Neural cell (in vitro differentiated cells): Measurements from ENCODE around the gene RBMS3. TPM values are rescaled to one million over a fixed set of nuclear protein-coding genes. Genes with fewer than 3 reads are reported as not detected.

ENCODE experiments used
- H2AFZ ChIP-seq: fragments of 200-600, 300-800 bp; sonication (generic), shearing (Covaris generic); 2 replicates; pipeline ENCODE4 v1.6.0; 2014; ENCODE audit warnings: low read depth, mild to moderate bottlenecking, antibody characterized with exemption, low read length, moderate library complexity
- H3F3A ChIP-seq: fragments of 200-600 bp; shearing (Covaris generic); 2 replicates; pipeline ENCODE4 v1.6.1; 2016; ENCODE audit warnings: mild to moderate bottlenecking, moderate library complexity, mixed read lengths, antibody characterized with exemption, low read length; ENCODE audit not compliant: insufficient read depth, poor library complexity, severe bottlenecking
- H3K27ac ChIP-seq: fragments of 200-600, 300-800 bp; sonication (generic), shearing (Covaris generic); 2 replicates; pipeline ENCODE4 v1.5.1; 2014; ENCODE audit warnings: mild to moderate bottlenecking, low read length, moderate library complexity
- H3K27me3 ChIP-seq: fragments of 300-800, 200-600 bp; sonication (generic), shearing (Covaris generic); 2 replicates; pipeline ENCODE4 v1.6.0; 2014; ENCODE audit warnings: mild to moderate bottlenecking, low read depth, low read length, moderate library complexity; ENCODE audit not compliant: insufficient read depth
- H3K36me3 ChIP-seq: fragments of 300-800, 200-600 bp; sonication (generic), shearing (Covaris generic); 2 replicates; pipeline ENCODE4 v1.5.1; 2014; ENCODE audit warnings: mild to moderate bottlenecking, antibody characterized with exemption, low read length, moderate library complexity; ENCODE audit not compliant: insufficient read depth
- H3K4me2 ChIP-seq: fragments of 300-800, 200-600 bp; sonication (generic), shearing (Covaris generic); 2 replicates; pipeline ENCODE4 v1.6.0; 2014; ENCODE audit warnings: mild to moderate bottlenecking, low read length
- H3K4me3 ChIP-seq: fragments of 300-800, 200-600 bp; sonication (generic), shearing (Covaris generic); 2 replicates; pipeline ENCODE4 v1.5.1; 2014; ENCODE audit warnings: mild to moderate bottlenecking, low read length, moderate library complexity
- H3K79me2 ChIP-seq: fragments of 200-600 bp; shearing (Covaris generic); replicated peaks from 2 replicates; pipeline ENCODE4 v1.6.0; 2014; ENCODE audit warnings: mild to moderate bottlenecking, low read length, moderate library complexity; ENCODE audit not compliant: insufficient read depth
- H3K9ac ChIP-seq: fragments of 300-800, 200-600 bp; sonication (generic), shearing (Covaris generic); 2 replicates; pipeline ENCODE4 v1.6.1; 2016; ENCODE audit warnings: mild to moderate bottlenecking, low read length, mixed read lengths
- H3K9me2 ChIP-seq: fragments of 200-600 bp; shearing (Covaris generic); 2 replicates; pipeline ENCODE4 v1.6.1; 2016; ENCODE audit warnings: mild to moderate bottlenecking, low read length, mixed read lengths; ENCODE audit not compliant: insufficient read depth
- H3K9me3 ChIP-seq: fragments of 200-600, 300-800 bp; sonication (generic), shearing (Covaris generic); 2 replicates; pipeline ENCODE4 v1.6.1; 2016; ENCODE audit warnings: mild to moderate bottlenecking, mixed run types, low read length, moderate library complexity, mixed read lengths
- H4K20me1 ChIP-seq: fragments of 200-600 bp; shearing (Covaris generic); 2 replicates; pipeline ENCODE4 v1.6.1; 2016; ENCODE audit warnings: mild to moderate bottlenecking, mixed run types; ENCODE audit not compliant: insufficient read depth
- EP300 ChIP-seq: fragments of 450-650 bp; conservative IDR thresholded peaks from 2 replicates; pipeline ENCODE4 v1.6.1; 2014; ENCODE audit warnings: antibody characterized with exemption, mild to moderate bottlenecking, moderate library complexity; ENCODE audit not compliant: poor library complexity, severe bottlenecking
- EZH2 ChIP-seq: fragments of 200-600, 300-800 bp; shearing (Covaris generic), sonication (generic); IDR thresholded peaks from 2 replicates; pipeline ENCODE4 v1.6.1; 2014; ENCODE audit warnings: antibody characterized with exemption, low read length, borderline replicate concordance, mild to moderate bottlenecking; ENCODE audit not compliant: insufficient read depth, poor library complexity, severe bottlenecking
- MXI1 ChIP-seq: fragments of 450-650 bp; conservative IDR thresholded peaks from 2 replicates; pipeline ENCODE4 v1.6.1; 2014; ENCODE audit warnings: antibody characterized with exemption, mild to moderate bottlenecking; ENCODE audit not compliant: poor library complexity, severe bottlenecking
- POLR2AphosphoS5 ChIP-seq: IDR thresholded peaks from 2 replicates; pipeline ENCODE4 v1.6.1; 2012
- RAD21 ChIP-seq: fragments of 450-650 bp; conservative IDR thresholded peaks from 2 replicates; pipeline ENCODE4 v1.6.1; 2014; ENCODE audit warnings: antibody characterized with exemption, mild to moderate bottlenecking, moderate library complexity
- SMC3 ChIP-seq: fragments of 450-650 bp; conservative IDR thresholded peaks from 2 replicates; pipeline ENCODE4 v1.6.1; 2014; ENCODE audit warnings: antibody characterized with exemption, mild to moderate bottlenecking, moderate library complexity; ENCODE audit not compliant: poor library complexity
- TAF1 ChIP-seq: IDR thresholded peaks from 2 replicates; pipeline ENCODE4 v1.6.1; 2012; ENCODE audit warnings: low read depth
- polyA plus RNA-seq: library from polyadenylated mRNA; depleted of rRNA; stranded (reverse); fragments of >200 nt; gene quantifications from 2 replicates; pipeline ENCODE4 v1.2.3, GENCODE V29; 2014
- TF ChIP-seq, protein P1 (sequence below): fragments of 450-650 bp; IDR thresholded peaks from 2 replicates; pipeline ENCODE4 v1.5.1; 2014; ENCODE audit warnings: antibody characterized with exemption, mild to moderate bottlenecking, moderate library complexity; ENCODE audit not compliant: poor library complexity, severe bottlenecking
- TF ChIP-seq, protein P2 (sequence below): IDR thresholded peaks from 2 replicates; pipeline ENCODE4 v1.6.1; 2012; ENCODE audit warnings: borderline replicate concordance

Gene RBMS3
- polyA plus RNA-seq, 1 donor from 2014 or later: 0.53 TPM

DNA sequence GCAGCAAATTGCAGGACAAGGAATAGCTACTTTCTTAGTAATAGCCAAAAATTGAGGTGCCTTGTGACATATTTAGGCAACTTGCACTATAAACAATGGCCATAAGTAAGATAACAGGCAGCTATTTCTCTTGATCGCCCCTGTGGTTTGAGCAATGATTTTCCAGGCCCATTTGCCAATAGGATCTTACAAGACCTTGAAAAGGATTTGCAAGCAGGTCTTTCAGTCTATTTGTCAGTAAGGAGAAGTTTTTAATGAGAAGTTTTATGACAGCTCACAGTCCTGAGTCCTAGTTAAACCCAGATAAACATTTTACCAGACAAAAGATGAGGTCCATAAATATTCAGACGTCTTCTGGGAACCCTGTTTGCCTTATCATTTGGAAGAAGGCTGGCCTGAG lies 645.5 kb downstream of the RBMS3 start:
- Histone ChIP-seq H3K4me2 (no peak overlapping the region), H3K9me3 (no peaks in the 10 kb centered on the region), H3K27ac (no peak overlapping the region), H3K27me3 (no peaks in the 10 kb centered on the region), H3F3A (no peaks in the 10 kb centered on the region), H3K9ac (no peak overlapping the region), H2AFZ (no peak overlapping the region), H4K20me1 (no peaks in the 10 kb centered on the region), H3K79me2 (no peaks in the 10 kb centered on the region), H3K36me3 (no peaks in the 10 kb centered on the region), H3K4me3 (no peak overlapping the region), H3K9me2 (no peaks in the 10 kb centered on the region)
- no peak for TF ChIP-seq MXI1
- no peak for TF ChIP-seq EP300
- no peak for TF ChIP-seq POLR2AphosphoS5
- no peak for TF ChIP-seq RAD21
- TF ChIP-seq, protein P1, sequence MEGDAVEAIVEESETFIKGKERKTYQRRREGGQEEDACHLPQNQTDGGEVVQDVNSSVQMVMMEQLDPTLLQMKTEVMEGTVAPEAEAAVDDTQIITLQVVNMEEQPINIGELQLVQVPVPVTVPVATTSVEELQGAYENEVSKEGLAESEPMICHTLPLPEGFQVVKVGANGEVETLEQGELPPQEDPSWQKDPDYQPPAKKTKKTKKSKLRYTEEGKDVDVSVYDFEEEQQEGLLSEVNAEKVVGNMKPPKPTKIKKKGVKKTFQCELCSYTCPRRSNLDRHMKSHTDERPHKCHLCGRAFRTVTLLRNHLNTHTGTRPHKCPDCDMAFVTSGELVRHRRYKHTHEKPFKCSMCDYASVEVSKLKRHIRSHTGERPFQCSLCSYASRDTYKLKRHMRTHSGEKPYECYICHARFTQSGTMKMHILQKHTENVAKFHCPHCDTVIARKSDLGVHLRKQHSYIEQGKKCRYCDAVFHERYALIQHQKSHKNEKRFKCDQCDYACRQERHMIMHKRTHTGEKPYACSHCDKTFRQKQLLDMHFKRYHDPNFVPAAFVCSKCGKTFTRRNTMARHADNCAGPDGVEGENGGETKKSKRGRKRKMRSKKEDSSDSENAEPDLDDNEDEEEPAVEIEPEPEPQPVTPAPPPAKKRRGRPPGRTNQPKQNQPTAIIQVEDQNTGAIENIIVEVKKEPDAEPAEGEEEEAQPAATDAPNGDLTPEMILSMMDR: no peak
- no peak for TF ChIP-seq TAF1
- TF ChIP-seq, protein P2, sequence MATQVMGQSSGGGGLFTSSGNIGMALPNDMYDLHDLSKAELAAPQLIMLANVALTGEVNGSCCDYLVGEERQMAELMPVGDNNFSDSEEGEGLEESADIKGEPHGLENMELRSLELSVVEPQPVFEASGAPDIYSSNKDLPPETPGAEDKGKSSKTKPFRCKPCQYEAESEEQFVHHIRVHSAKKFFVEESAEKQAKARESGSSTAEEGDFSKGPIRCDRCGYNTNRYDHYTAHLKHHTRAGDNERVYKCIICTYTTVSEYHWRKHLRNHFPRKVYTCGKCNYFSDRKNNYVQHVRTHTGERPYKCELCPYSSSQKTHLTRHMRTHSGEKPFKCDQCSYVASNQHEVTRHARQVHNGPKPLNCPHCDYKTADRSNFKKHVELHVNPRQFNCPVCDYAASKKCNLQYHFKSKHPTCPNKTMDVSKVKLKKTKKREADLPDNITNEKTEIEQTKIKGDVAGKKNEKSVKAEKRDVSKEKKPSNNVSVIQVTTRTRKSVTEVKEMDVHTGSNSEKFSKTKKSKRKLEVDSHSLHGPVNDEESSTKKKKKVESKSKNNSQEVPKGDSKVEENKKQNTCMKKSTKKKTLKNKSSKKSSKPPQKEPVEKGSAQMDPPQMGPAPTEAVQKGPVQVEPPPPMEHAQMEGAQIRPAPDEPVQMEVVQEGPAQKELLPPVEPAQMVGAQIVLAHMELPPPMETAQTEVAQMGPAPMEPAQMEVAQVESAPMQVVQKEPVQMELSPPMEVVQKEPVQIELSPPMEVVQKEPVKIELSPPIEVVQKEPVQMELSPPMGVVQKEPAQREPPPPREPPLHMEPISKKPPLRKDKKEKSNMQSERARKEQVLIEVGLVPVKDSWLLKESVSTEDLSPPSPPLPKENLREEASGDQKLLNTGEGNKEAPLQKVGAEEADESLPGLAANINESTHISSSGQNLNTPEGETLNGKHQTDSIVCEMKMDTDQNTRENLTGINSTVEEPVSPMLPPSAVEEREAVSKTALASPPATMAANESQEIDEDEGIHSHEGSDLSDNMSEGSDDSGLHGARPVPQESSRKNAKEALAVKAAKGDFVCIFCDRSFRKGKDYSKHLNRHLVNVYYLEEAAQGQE: no peak
- TF ChIP-seq EZH2: no peak
- no peak for TF ChIP-seq SMC3

DNA sequence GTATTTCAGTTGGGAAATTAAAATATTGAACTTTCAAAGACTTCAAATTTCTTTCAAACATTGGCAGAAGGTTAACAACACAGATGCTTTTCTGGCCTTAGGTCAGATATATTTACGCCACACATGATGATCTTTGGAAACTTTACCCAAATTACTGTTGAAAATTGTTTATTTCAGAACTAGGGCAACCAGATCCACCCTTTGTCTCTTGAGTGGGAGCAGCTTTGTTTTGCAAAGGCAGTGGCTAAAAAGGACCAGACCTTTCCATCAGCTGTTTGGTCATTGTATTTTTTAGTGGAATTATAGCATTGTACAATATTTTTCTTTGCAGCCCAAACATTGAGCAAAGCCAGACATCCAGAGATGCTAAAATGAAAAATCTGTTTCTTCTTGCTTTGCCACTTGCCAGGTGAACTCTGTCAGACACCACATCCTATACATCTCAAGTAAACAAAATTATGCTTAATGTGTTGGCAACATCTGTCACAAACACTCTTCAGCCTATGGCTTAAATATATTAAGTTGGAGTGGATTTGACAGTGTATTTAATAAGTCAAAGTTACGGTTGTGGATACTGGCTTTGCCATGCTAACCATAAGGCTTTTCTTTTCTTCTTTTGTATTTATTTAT lies 651.9 kb downstream of the RBMS3 start:
- no peak overlapping the region for H3K4me2 ChIP-seq
- no peaks in the 10 kb centered on the region for H3K9me3 ChIP-seq
- TF ChIP-seq POLR2AphosphoS5: no peak
- no peak for TF ChIP-seq EZH2
- no peak for TF ChIP-seq MXI1
- TF ChIP-seq SMC3: no peak
- TF ChIP-seq EP300: no peak
- TF ChIP-seq TAF1: no peak
- TF ChIP-seq RAD21: no peak
- TF ChIP-seq, protein P1: no peak
- TF ChIP-seq, protein P2: no peak
- H3K79me2 ChIP-seq: no peaks in the 10 kb centered on the region
- H3K9me2 ChIP-seq: no peaks in the 10 kb centered on the region
- H2AFZ ChIP-seq: no peak overlapping the region
- H3K27ac ChIP-seq: no peak overlapping the region
- H3K9ac ChIP-seq: no peak overlapping the region
- H3K36me3 ChIP-seq: no peaks in the 10 kb centered on the region
- no peaks in the 10 kb centered on the region for H3F3A ChIP-seq
- no peak overlapping the region for H3K4me3 ChIP-seq
- H4K20me1 ChIP-seq: no peaks in the 10 kb centered on the region
- H3K27me3 ChIP-seq: no peaks in the 10 kb centered on the region
